ENCODE results near the gene FNBP1.
"Not testable (repeated sequence)": the region's sequence is repeated elsewhere in the genome, so short reads cannot be mapped to it uniquely, and the experiment has no call there.

FNBP1 gene

DNA sequence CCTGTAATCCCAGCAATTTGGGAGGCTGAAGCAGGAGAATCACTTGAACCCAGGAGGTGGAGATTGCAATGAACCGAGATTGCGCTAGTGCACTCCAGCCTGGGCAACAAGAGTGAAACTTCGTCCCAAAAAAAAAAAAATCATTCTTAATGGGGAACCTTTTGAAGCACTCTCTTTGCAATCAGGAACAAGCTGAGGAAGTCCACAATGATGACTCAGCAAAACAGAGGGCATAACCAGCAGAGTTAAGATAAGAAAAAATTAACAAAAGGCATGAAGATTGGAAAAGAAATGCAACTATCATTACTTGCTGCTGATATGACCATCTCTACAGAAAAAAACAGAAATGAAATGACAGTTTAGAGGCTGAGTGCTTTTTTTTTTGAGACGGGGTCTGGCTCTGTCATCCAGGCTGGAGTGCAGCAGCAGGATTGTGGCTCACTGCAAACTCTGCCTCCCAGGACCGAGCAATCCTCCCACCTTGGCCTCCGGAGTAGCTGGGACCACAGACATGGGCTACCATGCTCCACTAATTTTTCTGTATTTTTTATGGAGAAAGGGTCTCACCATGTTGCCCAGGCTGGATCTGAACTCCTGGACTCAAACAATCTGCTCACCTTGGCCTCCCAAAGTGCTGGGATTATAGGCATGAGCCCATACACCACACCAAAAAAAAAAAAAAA, 88.0 kb downstream of the FNBP1 start:
- DNase-seq (ENCODE audit: low read depth in 2 of 2), result no peak

GRCh38 chr9:129953736-129954135, 89.3 kb downstream of the FNBP1 start:
- DNase-seq (ENCODE audit: low read depth in 2 of 2), result no peak

DNA sequence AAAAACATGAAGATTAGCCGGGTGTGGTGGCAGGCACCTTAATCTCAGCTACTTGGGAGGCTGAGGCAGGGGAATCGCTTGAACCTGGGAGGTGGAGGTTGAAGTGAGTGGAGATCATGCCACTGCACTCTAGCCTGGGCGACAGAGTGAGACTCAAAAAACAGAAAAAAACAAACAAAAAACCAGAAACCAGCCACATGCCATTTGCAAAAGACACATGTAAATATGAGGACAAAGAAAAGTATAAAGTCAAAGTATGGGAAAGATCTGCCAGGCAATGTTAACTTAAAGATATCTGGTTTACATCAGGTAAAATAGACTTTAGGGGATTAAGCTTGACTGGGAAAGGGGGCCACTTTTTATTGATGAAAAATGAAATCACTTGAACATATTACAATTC, 90.7 kb downstream of the FNBP1 start:
- no peak for DNase-seq (ENCODE audit: low read depth in 2 of 2)

GRCh38 chr9:129949821-129950220, 93.2 kb downstream of the FNBP1 start:
- DNase-seq (ENCODE audit: low read depth in 2 of 2), result no peak

- DNase-seq (ENCODE audit: low read depth in 2 of 2), result not testable (repeated sequence)
These were observed 94.4 kb downstream of the FNBP1 start for GRCh38 chr9:129948626-129949025.

DNA sequence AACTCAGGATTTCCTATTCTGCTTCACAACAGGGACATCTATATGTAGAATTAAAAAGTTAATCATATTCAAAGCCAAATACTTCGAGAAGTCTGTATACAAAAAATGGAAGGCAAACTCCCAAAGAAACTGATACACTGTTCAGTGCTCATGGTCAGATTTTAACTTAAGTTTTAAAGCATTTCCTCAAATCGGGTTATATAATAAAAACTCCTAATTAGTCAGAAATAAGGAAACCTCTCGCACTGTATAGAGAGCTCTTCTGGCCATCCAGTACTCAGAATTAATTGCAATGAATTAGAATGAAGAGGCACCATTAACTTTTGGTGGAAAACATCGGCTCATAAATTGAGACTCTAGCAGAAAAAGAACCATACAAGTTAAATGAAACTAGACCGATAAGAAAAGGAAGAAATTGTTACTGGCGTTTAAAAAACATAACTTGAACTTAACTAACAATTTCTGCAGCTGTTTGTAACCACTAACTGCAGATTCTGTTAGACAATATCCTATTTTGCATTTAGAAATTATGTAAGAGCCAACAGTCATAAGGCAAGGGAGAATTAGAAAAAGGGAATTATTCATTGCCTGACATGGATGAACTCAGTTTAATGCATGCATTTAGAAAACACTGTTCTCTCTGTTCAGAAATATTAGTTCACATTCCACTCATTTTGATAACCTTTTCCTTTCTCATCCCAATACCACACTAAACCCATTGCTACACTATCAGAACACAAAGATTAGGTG, 96.6 kb downstream of the FNBP1 start:
- no peak for DNase-seq (ENCODE audit: low read depth in 2 of 2)

- DNase-seq (ENCODE audit: low read depth in 2 of 2), result no peak
These were observed 97.7 kb downstream of the FNBP1 start for GRCh38 chr9:129945314-129945713.

GRCh38 chr9:129944506-129945116, 98.4 kb downstream of the FNBP1 start:
- DNase-seq (ENCODE audit: low read depth in 2 of 2), result peak in 1 of 2 donors; percentile 28

GRCh38 chr9:129939431-129939830, 103.6 kb downstream of the FNBP1 start:
- no peak for DNase-seq (ENCODE audit: low read depth in 2 of 2)

DNA sequence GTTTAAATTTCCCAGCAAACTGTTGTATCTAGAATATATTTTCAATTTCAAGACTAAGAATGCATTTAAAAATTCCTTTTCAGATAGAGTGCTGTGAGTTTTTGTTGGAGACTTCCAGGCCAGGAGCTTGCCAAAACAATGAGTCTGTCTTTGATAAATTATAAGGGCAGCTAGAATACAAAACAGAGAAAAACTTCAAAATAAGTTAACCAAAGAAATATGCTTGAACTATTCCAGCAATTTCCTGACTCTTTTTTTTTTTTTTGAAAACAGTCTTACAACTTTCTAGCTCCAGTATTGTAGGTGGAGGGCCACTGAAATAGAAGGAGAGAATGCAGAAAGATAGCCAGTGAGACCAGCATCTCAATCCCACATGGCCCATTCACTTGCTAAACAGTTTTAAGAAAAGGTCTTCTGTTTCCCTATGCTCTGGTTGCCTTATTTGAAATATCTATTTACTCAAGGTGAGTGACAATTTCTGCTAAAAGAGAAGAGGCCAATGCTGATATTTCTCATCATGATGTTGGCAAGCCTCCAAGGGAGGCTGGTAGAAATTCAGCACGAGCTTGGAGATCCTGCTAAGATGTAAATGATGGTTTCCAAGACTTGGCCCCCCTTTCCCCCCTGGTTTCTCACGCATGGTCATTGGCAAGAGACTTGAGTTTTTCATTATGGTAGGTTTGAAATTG, 104.6 kb downstream of the FNBP1 start:
- DNase-seq (ENCODE audit: low read depth in 2 of 2), result no peak

GRCh38 chr9:129937879-129938278, 105.1 kb downstream of the FNBP1 start:
- not testable (repeated sequence) for DNase-seq (ENCODE audit: low read depth in 2 of 2)

DNA sequence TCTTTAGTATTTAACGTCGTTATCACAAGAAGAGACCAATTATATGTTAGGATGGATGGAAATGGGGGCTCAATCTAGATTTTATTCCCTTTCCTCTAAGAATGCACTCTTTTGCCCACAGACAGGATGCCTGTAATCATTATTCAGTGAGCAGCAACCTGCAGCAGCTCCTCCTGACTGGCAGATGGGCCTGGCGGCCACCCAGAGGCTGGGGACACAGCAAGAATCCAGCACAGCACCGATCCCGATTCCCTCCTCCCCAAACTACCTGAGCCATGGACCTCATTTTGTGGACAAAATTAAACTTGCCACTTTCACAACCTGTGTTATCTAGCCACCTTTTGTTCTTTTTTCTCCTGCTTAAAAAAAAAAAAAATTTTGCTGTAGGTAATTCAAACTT, 106.8 kb downstream of the FNBP1 start:
- DNase-seq (ENCODE audit: low read depth in 2 of 2), result no peak

GRCh38 chr9:129934780-129935179, 108.2 kb downstream of the FNBP1 start:
- no peak for DNase-seq (ENCODE audit: low read depth in 2 of 2)

- no peak for DNase-seq (ENCODE audit: low read depth in 2 of 2)
These were observed 108.9 kb downstream of the FNBP1 start for GRCh38 chr9:129934041-129934591.

DNA sequence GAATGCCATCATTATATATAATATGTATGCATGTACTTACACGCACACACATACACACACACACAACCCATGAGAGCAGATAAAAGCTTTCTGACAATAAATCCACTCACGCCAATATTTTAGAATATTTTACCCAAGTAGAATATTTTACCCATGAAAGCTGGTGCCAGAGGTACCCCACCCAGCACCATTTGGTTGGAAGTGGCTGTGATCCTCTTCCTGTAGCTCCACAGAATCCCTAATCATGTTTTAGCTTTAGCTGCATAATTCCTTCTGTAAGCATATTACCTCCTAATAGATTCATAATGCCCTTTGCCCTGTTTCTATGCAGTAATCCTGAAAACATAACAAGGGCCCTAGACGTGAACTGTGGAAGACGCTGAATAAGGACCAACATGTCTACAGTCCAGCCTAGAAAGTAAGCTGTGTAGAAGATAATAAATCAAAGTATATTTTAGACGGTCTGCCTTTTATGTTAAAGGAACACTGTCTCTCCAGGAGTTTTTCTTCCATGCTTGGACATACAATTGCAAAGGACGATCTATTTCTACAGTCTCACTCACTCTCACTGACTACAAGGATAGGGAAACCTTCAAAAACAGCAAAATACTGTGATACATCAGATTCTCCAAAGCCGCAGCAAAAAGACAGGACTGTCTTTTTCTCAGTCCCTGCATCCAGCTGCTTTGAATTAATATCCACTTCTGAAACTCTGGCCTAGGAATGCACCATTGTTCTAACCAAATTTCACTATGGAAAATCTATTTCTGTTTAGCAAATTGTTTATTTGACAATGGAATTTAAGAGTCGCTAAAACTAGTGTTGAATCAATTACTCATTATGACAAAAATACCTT, 109.6 kb downstream of the FNBP1 start:
- DNase-seq (ENCODE audit: low read depth in 2 of 2), result no peak

GRCh38 chr9:129932303-129933151, 110.5 kb downstream of the FNBP1 start:
- no peak for DNase-seq (ENCODE audit: low read depth in 2 of 2)

DNA sequence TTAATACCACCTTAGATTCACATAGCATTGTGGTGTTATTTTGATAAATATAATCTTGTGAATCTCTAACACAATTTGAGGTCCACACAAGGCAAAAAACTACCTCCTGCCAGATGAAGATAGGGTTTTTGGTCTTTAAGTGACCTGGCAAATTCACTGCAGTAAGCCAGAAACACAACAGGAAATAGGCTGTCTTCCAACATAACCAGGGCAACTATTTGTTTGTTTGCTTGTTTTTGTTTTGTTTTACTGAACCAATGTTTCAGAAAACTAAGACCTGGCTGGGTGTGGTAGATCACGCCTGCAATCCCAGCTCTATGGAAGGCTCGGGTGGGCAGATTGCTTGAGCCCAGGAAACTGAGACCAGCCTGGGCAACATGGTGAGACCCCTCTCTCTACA, 112.2 kb downstream of the FNBP1 start:
- DNase-seq (ENCODE audit: low read depth in 2 of 2), result no peak

- DNase-seq (ENCODE audit: low read depth in 2 of 2), result no peak
These were observed 113.4 kb downstream of the FNBP1 start for GRCh38 chr9:129929496-129930125.

GRCh38 chr9:129923589-129923988, 119.4 kb downstream of the FNBP1 start:
- DNase-seq (ENCODE audit: low read depth in 2 of 2), result no peak

- DNase-seq (ENCODE audit: low read depth in 2 of 2), result no peak
These were observed 121.1 kb downstream of the FNBP1 start for GRCh38 chr9:129921905-129922304.

All from stimulated activated CD4-positive, alpha-beta T cell treated with anti-CD3 and anti-CD28 coated beads, Interleukin-1b, Interleukin-23, amount 100 ng/mL, for 4 hours (primary cell).